ENCODE data around the gene TNNT3. TPM values are rescaled to one million over a fixed set of nuclear protein-coding genes. Genes with fewer than 3 reads are reported as not detected.

TNNT3 gene
- total RNA-seq, 4 donors from 2014 or later = 4.6 to 21.3 (median 14.4) TPM

GRCh38 chr11:1964348-1964747 lies 44.8 kb downstream of the TNNT3 start:
- DNase-seq (ENCODE audit: low spot score) (no peak), ATAC-seq (ENCODE audit: low FRiP score) (no peak)
- TF ChIP-seq, protein P1, sequence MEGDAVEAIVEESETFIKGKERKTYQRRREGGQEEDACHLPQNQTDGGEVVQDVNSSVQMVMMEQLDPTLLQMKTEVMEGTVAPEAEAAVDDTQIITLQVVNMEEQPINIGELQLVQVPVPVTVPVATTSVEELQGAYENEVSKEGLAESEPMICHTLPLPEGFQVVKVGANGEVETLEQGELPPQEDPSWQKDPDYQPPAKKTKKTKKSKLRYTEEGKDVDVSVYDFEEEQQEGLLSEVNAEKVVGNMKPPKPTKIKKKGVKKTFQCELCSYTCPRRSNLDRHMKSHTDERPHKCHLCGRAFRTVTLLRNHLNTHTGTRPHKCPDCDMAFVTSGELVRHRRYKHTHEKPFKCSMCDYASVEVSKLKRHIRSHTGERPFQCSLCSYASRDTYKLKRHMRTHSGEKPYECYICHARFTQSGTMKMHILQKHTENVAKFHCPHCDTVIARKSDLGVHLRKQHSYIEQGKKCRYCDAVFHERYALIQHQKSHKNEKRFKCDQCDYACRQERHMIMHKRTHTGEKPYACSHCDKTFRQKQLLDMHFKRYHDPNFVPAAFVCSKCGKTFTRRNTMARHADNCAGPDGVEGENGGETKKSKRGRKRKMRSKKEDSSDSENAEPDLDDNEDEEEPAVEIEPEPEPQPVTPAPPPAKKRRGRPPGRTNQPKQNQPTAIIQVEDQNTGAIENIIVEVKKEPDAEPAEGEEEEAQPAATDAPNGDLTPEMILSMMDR (IDR thresholded peaks at IDR 0.05) = no peak

GRCh38 chr11:1964955-1965354 lies 45.5 kb downstream of the TNNT3 start:
- ATAC-seq (ENCODE audit: low FRiP score) (no peak), DNase-seq (ENCODE audit: low spot score) (no peak)
- TF ChIP-seq, protein P1 (IDR thresholded peaks at IDR 0.05) = no peak

GRCh38 chr11:1966531-1966930 lies 47.0 kb downstream of the TNNT3 start:
- no peak for DNase-seq (ENCODE audit: low spot score)
- TF ChIP-seq, protein P1 (IDR thresholded peaks at IDR 0.05) = no peak
- ATAC-seq (ENCODE audit: low FRiP score) = no peak

GRCh38 chr11:1967641-1968225 lies 48.2 kb downstream of the TNNT3 start:
- TF ChIP-seq, protein P1 (IDR thresholded peaks at IDR 0.05) = no peak
- no peak for DNase-seq (ENCODE audit: low spot score)
- ATAC-seq (ENCODE audit: low FRiP score) = no peak

- ATAC-seq (ENCODE audit: low FRiP score) (peak; percentile 28), DNase-seq (ENCODE audit: low spot score) (no peak)
- TF ChIP-seq, protein P1 (IDR thresholded peaks at IDR 0.05) = no peak
Observed at GRCh38 chr11:1968454-1969002, 49.0 kb downstream of the TNNT3 start.

DNA sequence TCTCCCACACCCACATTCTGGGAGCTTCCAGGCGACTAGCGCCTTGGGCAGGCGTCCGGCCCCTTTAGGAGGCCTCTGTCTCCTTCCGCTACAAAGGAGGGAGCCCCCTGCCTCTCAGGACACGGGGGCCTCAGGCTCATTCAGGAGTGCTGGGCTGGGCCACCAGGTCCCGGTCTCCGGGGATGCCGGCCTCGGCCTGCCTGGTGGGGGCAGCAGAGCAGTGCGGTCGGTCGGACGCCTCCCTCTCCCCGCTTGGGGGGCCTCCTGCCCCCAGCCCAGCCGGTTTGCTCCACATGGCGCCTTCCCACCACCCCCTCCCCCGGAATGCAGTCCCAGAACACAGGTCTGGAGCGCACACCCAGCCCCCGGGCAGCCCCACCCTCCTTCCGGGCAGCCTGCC lies 49.5 kb downstream of the TNNT3 start:
- DNase-seq (ENCODE audit: low spot score) (no peak), ATAC-seq (ENCODE audit: low FRiP score) (peak; percentile 45)
- TF ChIP-seq, protein P1 (IDR thresholded peaks at IDR 0.05) = no peak

- TF ChIP-seq, protein P1 (IDR thresholded peaks at IDR 0.05) = no peak
- ATAC-seq (ENCODE audit: low FRiP score) = no peak
- no peak for DNase-seq (ENCODE audit: low spot score)
Observed at GRCh38 chr11:1969776-1970175, 50.3 kb downstream of the TNNT3 start.

All from omental fat pad (tissue), 4 donors.